Neural cell (in vitro differentiated cells): Measurements from ENCODE around the gene SH3GL1. TPM values are rescaled to one million over a fixed set of nuclear protein-coding genes. Genes with fewer than 3 reads are reported as not detected.

ENCODE experiments used
- H2AFZ ChIP-seq: fragments of 200-600, 300-800 bp; sonication (generic), shearing (Covaris generic); 2 replicates; pipeline ENCODE4 v1.6.0; 2014; ENCODE audit warnings: low read depth, mild to moderate bottlenecking, antibody characterized with exemption, low read length, moderate library complexity
- H3F3A ChIP-seq: fragments of 200-600 bp; shearing (Covaris generic); 2 replicates; pipeline ENCODE4 v1.6.1; 2016; ENCODE audit warnings: mild to moderate bottlenecking, moderate library complexity, mixed read lengths, antibody characterized with exemption, low read length; ENCODE audit not compliant: insufficient read depth, poor library complexity, severe bottlenecking
- H3K27ac ChIP-seq: fragments of 200-600, 300-800 bp; sonication (generic), shearing (Covaris generic); 2 replicates; pipeline ENCODE4 v1.5.1; 2014; ENCODE audit warnings: mild to moderate bottlenecking, low read length, moderate library complexity
- H3K27me3 ChIP-seq: fragments of 300-800, 200-600 bp; sonication (generic), shearing (Covaris generic); 2 replicates; pipeline ENCODE4 v1.6.0; 2014; ENCODE audit warnings: mild to moderate bottlenecking, low read depth, low read length, moderate library complexity; ENCODE audit not compliant: insufficient read depth
- H3K36me3 ChIP-seq: fragments of 300-800, 200-600 bp; sonication (generic), shearing (Covaris generic); 2 replicates; pipeline ENCODE4 v1.5.1; 2014; ENCODE audit warnings: mild to moderate bottlenecking, antibody characterized with exemption, low read length, moderate library complexity; ENCODE audit not compliant: insufficient read depth
- H3K4me2 ChIP-seq: fragments of 300-800, 200-600 bp; sonication (generic), shearing (Covaris generic); 2 replicates; pipeline ENCODE4 v1.6.0; 2014; ENCODE audit warnings: mild to moderate bottlenecking, low read length
- H3K4me3 ChIP-seq: fragments of 300-800, 200-600 bp; sonication (generic), shearing (Covaris generic); 2 replicates; pipeline ENCODE4 v1.5.1; 2014; ENCODE audit warnings: mild to moderate bottlenecking, low read length, moderate library complexity
- H3K79me2 ChIP-seq: fragments of 200-600 bp; shearing (Covaris generic); replicated peaks from 2 replicates; pipeline ENCODE4 v1.6.0; 2014; ENCODE audit warnings: mild to moderate bottlenecking, low read length, moderate library complexity; ENCODE audit not compliant: insufficient read depth
- H3K9ac ChIP-seq: fragments of 300-800, 200-600 bp; sonication (generic), shearing (Covaris generic); 2 replicates; pipeline ENCODE4 v1.6.1; 2016; ENCODE audit warnings: mild to moderate bottlenecking, low read length, mixed read lengths
- H3K9me2 ChIP-seq: fragments of 200-600 bp; shearing (Covaris generic); 2 replicates; pipeline ENCODE4 v1.6.1; 2016; ENCODE audit warnings: mild to moderate bottlenecking, low read length, mixed read lengths; ENCODE audit not compliant: insufficient read depth
- H3K9me3 ChIP-seq: fragments of 200-600, 300-800 bp; sonication (generic), shearing (Covaris generic); 2 replicates; pipeline ENCODE4 v1.6.1; 2016; ENCODE audit warnings: mild to moderate bottlenecking, mixed run types, low read length, moderate library complexity, mixed read lengths
- H4K20me1 ChIP-seq: fragments of 200-600 bp; shearing (Covaris generic); 2 replicates; pipeline ENCODE4 v1.6.1; 2016; ENCODE audit warnings: mild to moderate bottlenecking, mixed run types; ENCODE audit not compliant: insufficient read depth
- CTCF ChIP-seq: fragments of 450-650 bp; IDR thresholded peaks from 2 replicates; pipeline ENCODE4 v1.5.1; 2014; ENCODE audit warnings: antibody characterized with exemption, mild to moderate bottlenecking, moderate library complexity; ENCODE audit not compliant: poor library complexity, severe bottlenecking
- EP300 ChIP-seq: fragments of 450-650 bp; conservative IDR thresholded peaks from 2 replicates; pipeline ENCODE4 v1.6.1; 2014; ENCODE audit warnings: antibody characterized with exemption, mild to moderate bottlenecking, moderate library complexity; ENCODE audit not compliant: poor library complexity, severe bottlenecking
- EZH2 ChIP-seq: fragments of 200-600, 300-800 bp; shearing (Covaris generic), sonication (generic); IDR thresholded peaks from 2 replicates; pipeline ENCODE4 v1.6.1; 2014; ENCODE audit warnings: antibody characterized with exemption, low read length, borderline replicate concordance, mild to moderate bottlenecking; ENCODE audit not compliant: insufficient read depth, poor library complexity, severe bottlenecking
- MXI1 ChIP-seq: fragments of 450-650 bp; conservative IDR thresholded peaks from 2 replicates; pipeline ENCODE4 v1.6.1; 2014; ENCODE audit warnings: antibody characterized with exemption, mild to moderate bottlenecking; ENCODE audit not compliant: poor library complexity, severe bottlenecking
- POLR2AphosphoS5 ChIP-seq: IDR thresholded peaks from 2 replicates; pipeline ENCODE4 v1.6.1; 2012
- RAD21 ChIP-seq: fragments of 450-650 bp; conservative IDR thresholded peaks from 2 replicates; pipeline ENCODE4 v1.6.1; 2014; ENCODE audit warnings: antibody characterized with exemption, mild to moderate bottlenecking, moderate library complexity
- REST ChIP-seq: IDR thresholded peaks from 2 replicates; pipeline ENCODE4 v1.6.1; 2012; ENCODE audit warnings: borderline replicate concordance
- SMC3 ChIP-seq: fragments of 450-650 bp; conservative IDR thresholded peaks from 2 replicates; pipeline ENCODE4 v1.6.1; 2014; ENCODE audit warnings: antibody characterized with exemption, mild to moderate bottlenecking, moderate library complexity; ENCODE audit not compliant: poor library complexity
- TAF1 ChIP-seq: IDR thresholded peaks from 2 replicates; pipeline ENCODE4 v1.6.1; 2012; ENCODE audit warnings: low read depth
- polyA plus RNA-seq: library from polyadenylated mRNA; depleted of rRNA; stranded (reverse); fragments of >200 nt; gene quantifications from 2 replicates; pipeline ENCODE4 v1.2.3, GENCODE V29; 2014

SH3GL1 gene
- polyA plus RNA-seq, 1 donor from 2014 or later = 25.2 TPM

GRCh38 chr19:4342314-4342614 lies 58.1 kb downstream of the SH3GL1 start:
- no peak for TF ChIP-seq POLR2AphosphoS5
- TF ChIP-seq EP300 = no peak
- TF ChIP-seq TAF1 = no peak
- peak; percentile 75 for TF ChIP-seq REST
- peak overlapping the region; percentile 97 for H3K27ac ChIP-seq
- no peaks in the 10 kb centered on the region for H3K9me3 ChIP-seq
- no peaks in the 10 kb centered on the region for H3K36me3 ChIP-seq
- H3K27me3 ChIP-seq = no peaks in the 10 kb centered on the region
- H3K9ac ChIP-seq = peak overlapping the region; percentile 92
- no peaks in the 10 kb centered on the region for H3F3A ChIP-seq
- peaks cover 6% of the 10 kb centered on the region for H3K79me2 ChIP-seq
- H4K20me1 ChIP-seq = no peaks in the 10 kb centered on the region
- H3K9me2 ChIP-seq = no peaks in the 10 kb centered on the region
- peak overlapping the region; percentile 85 for H3K4me2 ChIP-seq
- peak overlapping the region; percentile 81 for H2AFZ ChIP-seq
- H3K4me3 ChIP-seq = peak overlapping the region; percentile 68

- no peak for TF ChIP-seq RAD21
- TF ChIP-seq CTCF = no peak
- no peak for TF ChIP-seq EZH2
- TF ChIP-seq MXI1 = no peak
- no peak for TF ChIP-seq POLR2AphosphoS5
- TF ChIP-seq TAF1 = no peak
- no peak for TF ChIP-seq SMC3
- no peak for TF ChIP-seq EP300
- no peak for TF ChIP-seq REST
- H4K20me1 ChIP-seq = no peaks in the 10 kb centered on the region
- no peaks in the 10 kb centered on the region for H3K27me3 ChIP-seq
- H3K4me2 ChIP-seq = no peak within 1 kb of the TSS
- H3K36me3 ChIP-seq = no peaks in the 10 kb centered on the region
- H2AFZ ChIP-seq = no peak within 1 kb of the TSS
- H3K27ac ChIP-seq = no peak within 1 kb of the TSS
- H3K9ac ChIP-seq = no peak within 1 kb of the TSS
- no peaks in the 10 kb centered on the region for H3K79me2 ChIP-seq
- no peaks in the 10 kb centered on the region for H3K9me2 ChIP-seq
- no peaks in the 10 kb centered on the region for H3K9me3 ChIP-seq
- H3F3A ChIP-seq = no peaks in the 10 kb centered on the region
- H3K4me3 ChIP-seq = no peak within 1 kb of the TSS
Observed at GRCh38 chr19:4338441-4339355, 61.6 kb downstream of the SH3GL1 start, which contains the start of gene STAP2. Gene STAP2 (minus strand): TSS chr19:4338827. CDS start chr19:4338753, 74 bp downstream.
